ENCODE data around the gene CASP8. TPM values are rescaled to one million over a fixed set of nuclear protein-coding genes. Genes with fewer than 3 reads are reported as not detected.

CASP8 gene
- total and polyA plus RNA-seq, 9 of the 15 experiments (the other 6 are each of a cell fraction or from before 2014, with no cell fraction given) = 10.2 to 31.4 (median 19.4) TPM

DNA sequence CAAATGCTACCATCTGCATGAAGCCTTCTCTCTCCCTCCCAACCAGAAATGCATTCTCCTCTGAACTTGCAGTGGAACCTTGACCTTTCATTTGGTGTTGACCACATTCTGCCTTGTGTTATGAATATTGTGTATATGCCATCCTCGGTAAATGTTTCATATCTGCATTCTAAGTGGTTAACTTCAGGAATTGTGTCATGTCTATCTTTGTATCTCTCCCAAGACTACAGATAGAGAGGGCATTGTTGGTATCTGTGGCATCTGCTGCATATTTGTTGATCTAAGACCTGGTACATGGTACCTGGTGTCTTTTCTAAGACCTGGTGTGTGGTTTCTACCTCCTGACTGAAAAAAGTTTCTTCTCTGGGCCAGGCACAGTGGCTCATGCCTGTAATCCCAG, 43.4 kb upstream of the CASP8 start:
- no peak for ATAC-seq
- TF ChIP-seq ATF7 (IDR thresholded peaks at IDR 0.05) (no peak), CCAR2 (IDR thresholded peaks at IDR 0.05; ENCODE audit: low read depth, low read length) (no peak), TCF7L2 (IDR thresholded peaks at IDR 0.05; ENCODE audit: low read depth, low read length) (no peak), MYNN (IDR thresholded peaks at IDR 0.05) (no peak), MYNN (CRISPR knock-in tag; IDR thresholded peaks at IDR 0.05) (no peak)
- TF ChIP-seq, protein P1, sequence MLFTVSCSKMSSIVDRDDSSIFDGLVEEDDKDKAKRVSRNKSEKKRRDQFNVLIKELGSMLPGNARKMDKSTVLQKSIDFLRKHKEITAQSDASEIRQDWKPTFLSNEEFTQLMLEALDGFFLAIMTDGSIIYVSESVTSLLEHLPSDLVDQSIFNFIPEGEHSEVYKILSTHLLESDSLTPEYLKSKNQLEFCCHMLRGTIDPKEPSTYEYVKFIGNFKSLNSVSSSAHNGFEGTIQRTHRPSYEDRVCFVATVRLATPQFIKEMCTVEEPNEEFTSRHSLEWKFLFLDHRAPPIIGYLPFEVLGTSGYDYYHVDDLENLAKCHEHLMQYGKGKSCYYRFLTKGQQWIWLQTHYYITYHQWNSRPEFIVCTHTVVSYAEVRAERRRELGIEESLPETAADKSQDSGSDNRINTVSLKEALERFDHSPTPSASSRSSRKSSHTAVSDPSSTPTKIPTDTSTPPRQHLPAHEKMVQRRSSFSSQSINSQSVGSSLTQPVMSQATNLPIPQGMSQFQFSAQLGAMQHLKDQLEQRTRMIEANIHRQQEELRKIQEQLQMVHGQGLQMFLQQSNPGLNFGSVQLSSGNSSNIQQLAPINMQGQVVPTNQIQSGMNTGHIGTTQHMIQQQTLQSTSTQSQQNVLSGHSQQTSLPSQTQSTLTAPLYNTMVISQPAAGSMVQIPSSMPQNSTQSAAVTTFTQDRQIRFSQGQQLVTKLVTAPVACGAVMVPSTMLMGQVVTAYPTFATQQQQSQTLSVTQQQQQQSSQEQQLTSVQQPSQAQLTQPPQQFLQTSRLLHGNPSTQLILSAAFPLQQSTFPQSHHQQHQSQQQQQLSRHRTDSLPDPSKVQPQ (CRISPR knock-in tag; IDR thresholded peaks at IDR 0.05; ENCODE audit: borderline replicate concordance) = no peak
- TF ChIP-seq, protein P2, sequence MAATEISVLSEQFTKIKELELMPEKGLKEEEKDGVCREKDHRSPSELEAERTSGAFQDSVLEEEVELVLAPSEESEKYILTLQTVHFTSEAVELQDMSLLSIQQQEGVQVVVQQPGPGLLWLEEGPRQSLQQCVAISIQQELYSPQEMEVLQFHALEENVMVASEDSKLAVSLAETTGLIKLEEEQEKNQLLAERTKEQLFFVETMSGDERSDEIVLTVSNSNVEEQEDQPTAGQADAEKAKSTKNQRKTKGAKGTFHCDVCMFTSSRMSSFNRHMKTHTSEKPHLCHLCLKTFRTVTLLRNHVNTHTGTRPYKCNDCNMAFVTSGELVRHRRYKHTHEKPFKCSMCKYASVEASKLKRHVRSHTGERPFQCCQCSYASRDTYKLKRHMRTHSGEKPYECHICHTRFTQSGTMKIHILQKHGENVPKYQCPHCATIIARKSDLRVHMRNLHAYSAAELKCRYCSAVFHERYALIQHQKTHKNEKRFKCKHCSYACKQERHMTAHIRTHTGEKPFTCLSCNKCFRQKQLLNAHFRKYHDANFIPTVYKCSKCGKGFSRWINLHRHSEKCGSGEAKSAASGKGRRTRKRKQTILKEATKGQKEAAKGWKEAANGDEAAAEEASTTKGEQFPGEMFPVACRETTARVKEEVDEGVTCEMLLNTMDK (IDR thresholded peaks at IDR 0.05; ENCODE audit: borderline replicate concordance, insufficient read depth, low read depth, low read length, poor library complexity, severe bottlenecking) = no peak
- TF ChIP-seq, protein P3, sequence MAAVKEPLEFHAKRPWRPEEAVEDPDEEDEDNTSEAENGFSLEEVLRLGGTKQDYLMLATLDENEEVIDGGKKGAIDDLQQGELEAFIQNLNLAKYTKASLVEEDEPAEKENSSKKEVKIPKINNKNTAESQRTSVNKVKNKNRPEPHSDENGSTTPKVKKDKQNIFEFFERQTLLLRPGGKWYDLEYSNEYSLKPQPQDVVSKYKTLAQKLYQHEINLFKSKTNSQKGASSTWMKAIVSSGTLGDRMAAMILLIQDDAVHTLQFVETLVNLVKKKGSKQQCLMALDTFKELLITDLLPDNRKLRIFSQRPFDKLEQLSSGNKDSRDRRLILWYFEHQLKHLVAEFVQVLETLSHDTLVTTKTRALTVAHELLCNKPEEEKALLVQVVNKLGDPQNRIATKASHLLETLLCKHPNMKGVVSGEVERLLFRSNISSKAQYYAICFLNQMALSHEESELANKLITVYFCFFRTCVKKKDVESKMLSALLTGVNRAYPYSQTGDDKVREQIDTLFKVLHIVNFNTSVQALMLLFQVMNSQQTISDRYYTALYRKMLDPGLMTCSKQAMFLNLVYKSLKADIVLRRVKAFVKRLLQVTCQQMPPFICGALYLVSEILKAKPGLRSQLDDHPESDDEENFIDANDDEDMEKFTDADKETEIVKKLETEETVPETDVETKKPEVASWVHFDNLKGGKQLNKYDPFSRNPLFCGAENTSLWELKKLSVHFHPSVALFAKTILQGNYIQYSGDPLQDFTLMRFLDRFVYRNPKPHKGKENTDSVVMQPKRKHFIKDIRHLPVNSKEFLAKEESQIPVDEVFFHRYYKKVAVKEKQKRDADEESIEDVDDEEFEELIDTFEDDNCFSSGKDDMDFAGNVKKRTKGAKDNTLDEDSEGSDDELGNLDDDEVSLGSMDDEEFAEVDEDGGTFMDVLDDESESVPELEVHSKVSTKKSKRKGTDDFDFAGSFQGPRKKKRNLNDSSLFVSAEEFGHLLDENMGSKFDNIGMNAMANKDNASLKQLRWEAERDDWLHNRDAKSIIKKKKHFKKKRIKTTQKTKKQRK (IDR thresholded peaks at IDR 0.05; ENCODE audit: borderline replicate concordance, low read depth, low read length) = no peak
- TF ChIP-seq, protein P4, sequence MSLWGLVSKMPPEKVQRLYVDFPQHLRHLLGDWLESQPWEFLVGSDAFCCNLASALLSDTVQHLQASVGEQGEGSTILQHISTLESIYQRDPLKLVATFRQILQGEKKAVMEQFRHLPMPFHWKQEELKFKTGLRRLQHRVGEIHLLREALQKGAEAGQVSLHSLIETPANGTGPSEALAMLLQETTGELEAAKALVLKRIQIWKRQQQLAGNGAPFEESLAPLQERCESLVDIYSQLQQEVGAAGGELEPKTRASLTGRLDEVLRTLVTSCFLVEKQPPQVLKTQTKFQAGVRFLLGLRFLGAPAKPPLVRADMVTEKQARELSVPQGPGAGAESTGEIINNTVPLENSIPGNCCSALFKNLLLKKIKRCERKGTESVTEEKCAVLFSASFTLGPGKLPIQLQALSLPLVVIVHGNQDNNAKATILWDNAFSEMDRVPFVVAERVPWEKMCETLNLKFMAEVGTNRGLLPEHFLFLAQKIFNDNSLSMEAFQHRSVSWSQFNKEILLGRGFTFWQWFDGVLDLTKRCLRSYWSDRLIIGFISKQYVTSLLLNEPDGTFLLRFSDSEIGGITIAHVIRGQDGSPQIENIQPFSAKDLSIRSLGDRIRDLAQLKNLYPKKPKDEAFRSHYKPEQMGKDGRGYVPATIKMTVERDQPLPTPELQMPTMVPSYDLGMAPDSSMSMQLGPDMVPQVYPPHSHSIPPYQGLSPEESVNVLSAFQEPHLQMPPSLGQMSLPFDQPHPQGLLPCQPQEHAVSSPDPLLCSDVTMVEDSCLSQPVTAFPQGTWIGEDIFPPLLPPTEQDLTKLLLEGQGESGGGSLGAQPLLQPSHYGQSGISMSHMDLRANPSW (CRISPR knock-in tag; IDR thresholded peaks at IDR 0.05) = no peak

More for the DNA sequence above, 43.4 kb upstream of the CASP8 start:
- FAIRE-seq = no peak
- peaks cover 10 to 20% of the 10 kb centered on the region in 2 experiments; a peak in 4 of 5 replicates for H3K4me1 ChIP-seq (replicated peaks in 1 of 2; ENCODE audit: control insufficient read depth in 2 of 2, insufficient read depth in 2 of 2, low read length in 2 of 2)
- no peak overlapping the region for H3K27ac ChIP-seq (ENCODE audit: extremely low read depth, low read depth, low read length)
- no TSS peak for BruUV-seq (replicated peaks)
- H3K79me2 ChIP-seq (ENCODE audit: control insufficient read depth, insufficient read depth, low read length) = no peaks in the 10 kb centered on the region
- H3K9me3 ChIP-seq (replicated peaks; ENCODE audit: control insufficient read depth, insufficient read depth, low read depth, low read length) = no peaks in the 10 kb centered on the region
- WGBS (ENCODE audit: insufficient coverage, low coverage, missing lambda C conversion rate) = 86% methylated on average over 1 of the region's 1 CpG
- in situ Hi-C loops (cut with MboI) (loop anchor here (25.0 kb wide), 1 partner anchor 1255 kb away; the partner anchor contains the start of genes MAIP1 and TYW5), intact Hi-C loops (cut with micrococcal nuclease) (no loop called here)
- no peak overlapping the region for H3K4me2 ChIP-seq (ENCODE audit: insufficient read depth, low read length)
- no peak overlapping the region for H3K9ac ChIP-seq (ENCODE audit: insufficient read depth in 1 of 2, low read depth in 2 of 2, low read length in 2 of 2)
- POLR2A ChIA-PET = no interaction called here
- H4K20me1 ChIP-seq (replicated peaks; ENCODE audit: control insufficient read depth, insufficient read depth, low read length) = no peaks in the 10 kb centered on the region
- no peak overlapping the region for H3K4me3 ChIP-seq
- H3K27me3 ChIP-seq (ENCODE audit: control insufficient read depth in 2 of 2, insufficient read depth in 2 of 2, low read length in 2 of 2) = no peaks in the 10 kb centered on the region
- no peak for DNase-seq (ENCODE audit: extremely low read depth in 1 of 4, low spot score in 3 of 4)
- peaks cover 28% of the 10 kb centered on the region; the same call in 2 of the 3 replicates for H3K36me3 ChIP-seq (ENCODE audit: control insufficient read depth, insufficient read depth, low read length)
- CTCF ChIA-PET (ENCODE audit: low intra/inter-chr PET ratio) = no interaction called here
- H3K9me1 ChIP-seq (ENCODE audit: control insufficient read depth, insufficient read depth, low read length) = no peaks in the 10 kb centered on the region
- no peak overlapping the region for H2AFZ ChIP-seq (ENCODE audit: low read depth, low read length)
